Vagina (tissue), 2 donors: Measurements from ENCODE around the gene PTOV1. TPM values are rescaled to one million over a fixed set of nuclear protein-coding genes. Genes with fewer than 3 reads are reported as not detected.

Experiments
- DNase-seq, 2 donors: peaks; one replicate each; pipeline ENCODE4 v3.0.0-alpha.2; 2017; ENCODE audit errors: extremely low spot score in 2 of 2
- H3K27ac ChIP-seq: fragments of 200-600 bp; sonication (generic); one replicate; pipeline ENCODE4 v1.5.1; 2019
- H3K27me3 ChIP-seq: fragments of 200-600 bp; sonication (generic); one replicate; pipeline ENCODE4 v1.5.1; 2019
- H3K36me3 ChIP-seq, 2 donors: fragments of 200-600 bp; sonication (generic); one replicate each; pipeline ENCODE4 v1.5.1; 2017 to 2019
- H3K4me1 ChIP-seq: fragments of 200-600 bp; sonication (generic); one replicate; pipeline ENCODE4 v1.5.1; 2019
- H3K4me3 ChIP-seq, 2 donors: fragments of 200-600 bp; sonication (generic); 1 replicate in 1 of 2; 2 replicates in 1 of 2; pipeline ENCODE4 v1.5.1; 2016 to 2019
- H3K9me3 ChIP-seq: fragments of 200-600 bp; sonication (generic); one replicate; pipeline ENCODE4 v1.5.1; 2019
- POLR2A ChIP-seq, 2 donors: fragments of 450-650 bp; IDR thresholded peaks; one replicate each; pipeline ENCODE4 v1.6.1; 2017; ENCODE audit warnings: antibody characterized with exemption in 2 of 2, mild to moderate bottlenecking in 2 of 2, moderate library complexity in 2 of 2
- POLR2AphosphoS5 ChIP-seq, 2 donors: sonication (generic); formaldehyde crosslinking; IDR thresholded peaks; one replicate each; pipeline ENCODE4 v1.9.0; 2017; ENCODE audit warnings: antibody characterized with exemption in 2 of 2, mild to moderate bottlenecking in 2 of 2, low read depth in 1 of 2; ENCODE audit not compliant: insufficient read depth in 1 of 2
- intact Hi-C: fragments of 100-400 bp; cut with DNase I; formaldehyde crosslinking; loops from one replicate; pipeline ENCODE4 v1.15.1; 2023
- total RNA-seq: library from RNA; depleted of rRNA; stranded (reverse); fragments of >200 nt; gene quantifications from one replicate; pipeline ENCODE4 v1.2.3, GENCODE V29; 2016
- TF ChIP-seq, protein P1 (sequence below), 3 experiments: fragments of 450-650 bp in 2 of 3; fragments of 200-600 bp in 1 of 3; sonication (generic) in 1 of 3; IDR thresholded peaks; one replicate each; pipeline ENCODE4 v1.5.1; 2017 to 2019; ENCODE audit warnings: antibody characterized with exemption in 3 of 3, mild to moderate bottlenecking in 2 of 3, moderate library complexity in 2 of 3

PTOV1 gene
- total RNA-seq, 1 donor from 2014 or later, result 109 TPM

DNA sequence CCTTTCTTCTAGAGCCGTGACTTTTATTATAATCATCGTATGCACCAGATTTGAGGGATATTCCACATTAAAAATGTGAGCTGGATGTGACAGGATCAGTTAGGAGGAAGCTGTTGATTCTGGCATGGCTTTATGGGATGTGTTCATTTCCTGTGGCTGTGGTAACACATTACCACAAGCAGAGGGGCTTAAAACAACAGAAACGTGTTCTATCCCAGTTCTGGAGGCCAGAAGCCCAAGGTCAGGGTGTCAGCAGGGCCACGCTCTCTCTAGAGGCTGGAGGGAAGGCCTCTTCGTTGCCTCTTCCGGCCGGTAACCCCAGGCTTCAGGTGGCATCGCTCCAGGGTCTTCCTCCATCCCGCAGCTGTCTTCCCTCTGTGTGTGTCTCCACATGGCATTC lies 18.4 kb upstream of the PTOV1 start:
- intact Hi-C loops, result no loop called here
- H3K4me1 ChIP-seq, result no peaks in the 10 kb centered on the region
- H3K27me3 ChIP-seq, result no peaks in the 10 kb centered on the region
- H3K27ac ChIP-seq, result no peak overlapping the region
- H3K9me3 ChIP-seq, result no peaks in the 10 kb centered on the region
- peaks cover 3 to 76% of the 10 kb centered on the region in 2 donors for H3K36me3 ChIP-seq
- no peak for DNase-seq
- no peak for TF ChIP-seq POLR2AphosphoS5 (IDR thresholded peaks at IDR 0.05; ENCODE audit: insufficient read depth in 1 of 2, low read depth in 1 of 2)
- TF ChIP-seq POLR2A (IDR thresholded peaks at IDR 0.05), result no peak
- TF ChIP-seq, protein P1, sequence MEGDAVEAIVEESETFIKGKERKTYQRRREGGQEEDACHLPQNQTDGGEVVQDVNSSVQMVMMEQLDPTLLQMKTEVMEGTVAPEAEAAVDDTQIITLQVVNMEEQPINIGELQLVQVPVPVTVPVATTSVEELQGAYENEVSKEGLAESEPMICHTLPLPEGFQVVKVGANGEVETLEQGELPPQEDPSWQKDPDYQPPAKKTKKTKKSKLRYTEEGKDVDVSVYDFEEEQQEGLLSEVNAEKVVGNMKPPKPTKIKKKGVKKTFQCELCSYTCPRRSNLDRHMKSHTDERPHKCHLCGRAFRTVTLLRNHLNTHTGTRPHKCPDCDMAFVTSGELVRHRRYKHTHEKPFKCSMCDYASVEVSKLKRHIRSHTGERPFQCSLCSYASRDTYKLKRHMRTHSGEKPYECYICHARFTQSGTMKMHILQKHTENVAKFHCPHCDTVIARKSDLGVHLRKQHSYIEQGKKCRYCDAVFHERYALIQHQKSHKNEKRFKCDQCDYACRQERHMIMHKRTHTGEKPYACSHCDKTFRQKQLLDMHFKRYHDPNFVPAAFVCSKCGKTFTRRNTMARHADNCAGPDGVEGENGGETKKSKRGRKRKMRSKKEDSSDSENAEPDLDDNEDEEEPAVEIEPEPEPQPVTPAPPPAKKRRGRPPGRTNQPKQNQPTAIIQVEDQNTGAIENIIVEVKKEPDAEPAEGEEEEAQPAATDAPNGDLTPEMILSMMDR (IDR thresholded peaks at IDR 0.05), result no peak
- no peak overlapping the region for H3K4me3 ChIP-seq

DNA sequence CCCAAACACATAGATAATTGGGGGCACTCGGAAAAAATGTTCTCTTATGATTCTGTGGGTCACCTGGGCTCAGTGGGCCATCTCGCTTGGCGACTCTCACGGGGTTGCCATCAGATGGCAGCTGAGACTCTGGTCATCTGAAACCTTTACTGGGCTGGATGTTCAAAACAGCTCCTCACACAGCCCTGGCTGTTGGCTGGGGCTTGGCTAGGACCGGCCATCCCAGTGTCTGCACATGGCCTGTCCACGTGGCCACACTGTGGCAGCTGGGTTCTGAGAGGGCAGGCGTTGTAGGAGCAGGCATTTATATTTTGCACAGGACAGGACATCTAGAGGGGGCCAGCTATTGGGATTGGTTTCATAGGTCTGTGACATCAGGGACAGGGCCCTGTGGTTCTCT lies 17.4 kb upstream of the PTOV1 start:
- intact Hi-C loops, result no loop called here
- DNase-seq, result no peak
- no peaks in the 10 kb centered on the region for H3K27me3 ChIP-seq
- no peaks in the 10 kb centered on the region for H3K4me1 ChIP-seq
- H3K9me3 ChIP-seq, result no peaks in the 10 kb centered on the region
- no peak overlapping the region for H3K4me3 ChIP-seq
- H3K36me3 ChIP-seq, result peaks cover 3 to 76% of the 10 kb centered on the region in 2 donors
- no peak for TF ChIP-seq POLR2AphosphoS5 (IDR thresholded peaks at IDR 0.05; ENCODE audit: insufficient read depth in 1 of 2, low read depth in 1 of 2)
- TF ChIP-seq POLR2A (IDR thresholded peaks at IDR 0.05), result no peak
- no peak overlapping the region for H3K27ac ChIP-seq

DNA sequence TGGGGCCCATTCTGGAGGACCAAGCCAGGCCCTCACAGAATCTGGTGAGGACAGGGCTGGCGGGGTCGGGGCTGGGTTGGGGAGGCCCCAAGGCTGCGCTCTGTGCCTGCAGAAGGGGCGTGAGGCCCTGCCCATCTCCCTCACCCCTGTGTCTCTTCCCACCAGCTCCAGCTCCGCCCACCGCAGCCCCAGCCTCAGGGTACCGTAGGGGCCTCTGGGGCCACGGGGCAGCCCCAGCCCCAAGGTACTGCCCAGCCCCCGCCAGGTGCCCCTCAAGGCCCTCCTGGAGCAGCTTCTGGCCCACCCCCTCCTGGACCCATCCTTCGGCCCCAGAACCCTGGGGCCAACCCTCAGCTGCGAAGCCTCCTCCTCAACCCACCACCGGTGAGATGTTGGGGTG lies 15.4 kb upstream of the PTOV1 start:
- H3K27me3 ChIP-seq, result no peaks in the 10 kb centered on the region
- intact Hi-C loops, result no loop called here
- TF ChIP-seq POLR2AphosphoS5 (IDR thresholded peaks at IDR 0.05; ENCODE audit: insufficient read depth in 1 of 2, low read depth in 1 of 2), result no peak
- no peak for TF ChIP-seq POLR2A (IDR thresholded peaks at IDR 0.05)
- TF ChIP-seq, protein P1 (IDR thresholded peaks at IDR 0.05), result no peak
- peaks cover 3 to 75% of the 10 kb centered on the region in 2 donors for H3K36me3 ChIP-seq
- DNase-seq, result no peak
- H3K27ac ChIP-seq, result no peak overlapping the region
- no peak overlapping the region for H3K4me3 ChIP-seq
- H3K4me1 ChIP-seq, result no peaks in the 10 kb centered on the region
- no peaks in the 10 kb centered on the region for H3K9me3 ChIP-seq

DNA sequence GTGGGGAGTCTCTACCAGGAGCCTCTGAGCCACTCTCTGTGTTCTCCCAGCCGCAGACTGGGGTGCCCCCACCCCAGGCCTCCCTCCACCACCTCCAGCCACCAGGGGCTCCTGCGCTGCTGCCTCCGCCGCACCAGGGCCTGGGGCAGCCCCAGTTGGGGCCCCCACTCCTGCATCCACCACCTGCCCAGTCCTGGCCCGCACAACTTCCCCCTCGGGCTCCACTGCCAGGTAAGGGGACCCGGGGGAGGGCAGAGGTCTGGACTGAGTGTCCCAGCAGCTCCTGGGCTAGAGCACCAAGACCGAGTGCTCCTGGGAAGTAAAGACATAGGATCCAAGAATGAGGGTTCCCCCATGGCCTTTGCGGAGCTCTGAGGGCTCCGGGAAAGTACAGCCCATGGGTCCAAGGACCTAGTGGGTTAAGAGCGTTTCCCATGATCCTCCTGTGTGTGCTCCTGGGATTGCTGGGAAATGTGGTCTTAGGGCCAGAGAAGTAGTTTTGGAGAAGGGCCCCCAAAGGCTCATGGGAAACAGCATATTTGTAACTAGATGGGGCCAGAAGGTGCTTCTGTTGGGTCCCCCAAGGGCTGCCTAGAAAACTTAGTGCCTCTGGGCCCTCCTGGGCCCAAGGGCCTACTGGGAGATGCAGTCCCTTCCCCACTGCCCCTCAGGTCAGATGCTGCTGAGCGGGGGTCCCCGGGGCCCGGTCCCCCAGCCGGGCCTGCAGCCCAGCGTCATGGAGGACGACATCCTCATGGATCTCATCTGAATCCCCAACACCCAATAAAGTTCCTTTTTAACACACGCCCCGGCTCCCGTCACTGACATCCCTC lies 14.6 kb upstream of the PTOV1 start:
- H3K9me3 ChIP-seq, result no peaks in the 10 kb centered on the region
- H3K27ac ChIP-seq, result no peak overlapping the region
- intact Hi-C loops, result no loop called here
- DNase-seq, result no peak
- H3K36me3 ChIP-seq, result peaks cover 3 to 67% of the 10 kb centered on the region in 2 donors
- H3K4me3 ChIP-seq, result no peak overlapping the region
- TF ChIP-seq, protein P1 (IDR thresholded peaks at IDR 0.05), result no peak
- no peak for TF ChIP-seq POLR2A (IDR thresholded peaks at IDR 0.05)
- TF ChIP-seq POLR2AphosphoS5 (IDR thresholded peaks at IDR 0.05; ENCODE audit: insufficient read depth in 1 of 2, low read depth in 1 of 2), result no peak
- H3K4me1 ChIP-seq, result no peaks in the 10 kb centered on the region
- H3K27me3 ChIP-seq, result no peaks in the 10 kb centered on the region

DNA sequence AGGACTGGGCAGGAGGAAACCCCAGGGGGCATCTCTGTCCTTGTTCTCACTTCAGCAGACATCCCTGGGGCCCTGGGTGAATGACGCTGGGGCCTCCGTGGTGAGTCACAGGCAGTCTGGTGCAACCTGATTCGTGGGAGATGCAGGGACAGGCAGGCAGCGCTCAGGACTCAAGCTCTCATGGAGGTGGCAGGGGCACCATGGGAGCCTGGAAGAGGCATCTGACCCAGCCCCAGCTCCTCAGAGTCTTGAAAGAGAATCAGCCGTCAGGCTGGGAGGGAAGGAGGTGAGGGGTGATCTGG lies 14.0 kb upstream of the PTOV1 start:
- TF ChIP-seq, protein P1 (IDR thresholded peaks at IDR 0.05), result no peak
- no peak for TF ChIP-seq POLR2A (IDR thresholded peaks at IDR 0.05)
- no peak for TF ChIP-seq POLR2AphosphoS5 (IDR thresholded peaks at IDR 0.05; ENCODE audit: insufficient read depth in 1 of 2, low read depth in 1 of 2)
- intact Hi-C loops, result no loop called here
- Histone ChIP-seq H3K27me3 (no peaks in the 10 kb centered on the region), H3K27ac (no peak overlapping the region), H3K4me1 (no peaks in the 10 kb centered on the region), H3K4me3 (no peak overlapping the region), H3K36me3 (peaks cover 3 to 62% of the 10 kb centered on the region in 2 donors), H3K9me3 (no peaks in the 10 kb centered on the region)
- no peak for DNase-seq
